OCI-LY3 (cell line): ENCODE results near the gene UQCC2.

ENCODE experiments used
- H2AFZ ChIP-seq: fragments of 200-600, 300-600 bp; shearing (Covaris generic); 2 replicates; pipeline ENCODE4 v1.6.0; 2014; ENCODE audit warnings: antibody characterized with exemption, low read depth, low read length
- H3K27ac ChIP-seq: fragments of 200-600, 300-600 bp; sonication (generic); 2 replicates; pipeline ENCODE4 v1.5.1; 2014; ENCODE audit warnings: mild to moderate bottlenecking, low read length, moderate library complexity, mixed read lengths
- H3K27me3 ChIP-seq: fragments of 200-600, 300-600 bp; sonication (generic); 2 replicates; pipeline ENCODE4 v1.6.1; 2014; ENCODE audit warnings: low read depth, low read length, mixed read lengths
- H3K36me3 ChIP-seq: fragments of 200-600, 300-600 bp; sonication (generic); replicated peaks from 2 replicates; pipeline ENCODE3; 2014; ENCODE audit warnings: low read depth, low read length, mixed read lengths
- H3K4me1 ChIP-seq: fragments of 300-600, 200-600 bp; sonication (generic); 2 replicates; pipeline ENCODE4 v1.6.1; 2014; ENCODE audit warnings: low read length, mixed read lengths
- H3K4me2 ChIP-seq: fragments of 200-600, 300-600 bp; sonication (generic); 2 replicates; pipeline ENCODE4 v1.6.1; 2014; ENCODE audit warnings: low read length, mixed read lengths
- H3K4me3 ChIP-seq: fragments of 300-600, 200-600 bp; sonication (generic); 2 replicates; pipeline ENCODE4 v1.5.1; 2014; ENCODE audit warnings: antibody characterized with exemption, mild to moderate bottlenecking, low read length, moderate library complexity
- H3K79me2 ChIP-seq: fragments of 300-600, 200-600 bp; shearing (Covaris generic); 2 replicates; pipeline ENCODE4 v1.6.1; 2014; ENCODE audit warnings: mild to moderate bottlenecking, low read length, mixed read lengths
- H3K9ac ChIP-seq: fragments of 300-600, 200-600 bp; shearing (Covaris generic); 2 replicates; pipeline ENCODE4 v1.6.0; 2014; ENCODE audit warnings: mild to moderate bottlenecking, low read length, moderate library complexity
- H3K9me3 ChIP-seq: fragments of 200-600, 300-600 bp; shearing (Covaris generic); 2 replicates; pipeline ENCODE4 v1.6.1; 2014; ENCODE audit warnings: low read length, mixed read lengths; ENCODE audit not compliant: insufficient read depth
- H4K20me1 ChIP-seq: fragments of 200-600, 300-600 bp; sonication (generic); 2 replicates; pipeline ENCODE4 v1.6.1; 2016; ENCODE audit warnings: low read length, mixed read lengths; ENCODE audit not compliant: insufficient read depth
- EZH2phosphoT487 ChIP-seq: fragments of 200-600 bp; shearing (Covaris generic); IDR thresholded peaks from 2 replicates; pipeline ENCODE4 v1.6.1; 2018; ENCODE audit warnings: antibody characterized with exemption, mixed run types, low read depth
- TF ChIP-seq, protein P1 (sequence below): fragments of 200-600, 300-600 bp; sonication (generic); IDR thresholded peaks from 2 replicates; pipeline ENCODE4 v1.5.1; 2014; ENCODE audit warnings: antibody characterized with exemption, low read length, low read depth

UQCC2 gene

GRCh38 chr6:33697845-33698244, 13.7 kb downstream of the UQCC2 start:
- no peak overlapping the region for H3K4me3 ChIP-seq
- no peak overlapping the region for H3K4me2 ChIP-seq
- no peaks in the 10 kb centered on the region for H3K27me3 ChIP-seq
- H3K79me2 ChIP-seq = no peaks in the 10 kb centered on the region
- H3K9ac ChIP-seq = no peak overlapping the region
- TF ChIP-seq, protein P1, sequence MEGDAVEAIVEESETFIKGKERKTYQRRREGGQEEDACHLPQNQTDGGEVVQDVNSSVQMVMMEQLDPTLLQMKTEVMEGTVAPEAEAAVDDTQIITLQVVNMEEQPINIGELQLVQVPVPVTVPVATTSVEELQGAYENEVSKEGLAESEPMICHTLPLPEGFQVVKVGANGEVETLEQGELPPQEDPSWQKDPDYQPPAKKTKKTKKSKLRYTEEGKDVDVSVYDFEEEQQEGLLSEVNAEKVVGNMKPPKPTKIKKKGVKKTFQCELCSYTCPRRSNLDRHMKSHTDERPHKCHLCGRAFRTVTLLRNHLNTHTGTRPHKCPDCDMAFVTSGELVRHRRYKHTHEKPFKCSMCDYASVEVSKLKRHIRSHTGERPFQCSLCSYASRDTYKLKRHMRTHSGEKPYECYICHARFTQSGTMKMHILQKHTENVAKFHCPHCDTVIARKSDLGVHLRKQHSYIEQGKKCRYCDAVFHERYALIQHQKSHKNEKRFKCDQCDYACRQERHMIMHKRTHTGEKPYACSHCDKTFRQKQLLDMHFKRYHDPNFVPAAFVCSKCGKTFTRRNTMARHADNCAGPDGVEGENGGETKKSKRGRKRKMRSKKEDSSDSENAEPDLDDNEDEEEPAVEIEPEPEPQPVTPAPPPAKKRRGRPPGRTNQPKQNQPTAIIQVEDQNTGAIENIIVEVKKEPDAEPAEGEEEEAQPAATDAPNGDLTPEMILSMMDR = no peak
- TF ChIP-seq EZH2phosphoT487 = no peak
- H3K9me3 ChIP-seq = no peaks in the 10 kb centered on the region
- H2AFZ ChIP-seq = no peak overlapping the region
- peaks cover 4% of the 10 kb centered on the region for H3K4me1 ChIP-seq
- H4K20me1 ChIP-seq = no peaks in the 10 kb centered on the region
- no peak overlapping the region for H3K27ac ChIP-seq
- H3K36me3 ChIP-seq = peaks cover 19% of the 10 kb centered on the region

GRCh38 chr6:33696548-33697518, 14.7 kb downstream of the UQCC2 start:
- Histone ChIP-seq H3K4me2 (no peak overlapping the region), H3K9ac (no peak overlapping the region), H3K27ac (no peak overlapping the region)

GRCh38 chr6:33696076-33696475, 15.4 kb downstream of the UQCC2 start:
- no peaks in the 10 kb centered on the region for H3K79me2 ChIP-seq
- TF ChIP-seq, protein P1 = no peak
- no peak for TF ChIP-seq EZH2phosphoT487
- H3K36me3 ChIP-seq = peaks cover 19% of the 10 kb centered on the region
- H3K4me3 ChIP-seq = no peak overlapping the region
- no peak overlapping the region for H3K9ac ChIP-seq
- H3K4me1 ChIP-seq = peaks cover 4% of the 10 kb centered on the region
- H3K4me2 ChIP-seq = no peak overlapping the region
- no peak overlapping the region for H2AFZ ChIP-seq
- no peaks in the 10 kb centered on the region for H3K27me3 ChIP-seq
- no peak overlapping the region for H3K27ac ChIP-seq
- H3K9me3 ChIP-seq = no peaks in the 10 kb centered on the region
- H4K20me1 ChIP-seq = no peaks in the 10 kb centered on the region

More at GRCh38 chr6:33696548-33697518, 14.7 kb downstream of the UQCC2 start:
- H3K9me3 ChIP-seq = no peaks in the 10 kb centered on the region
- H3K36me3 ChIP-seq = peaks cover 19% of the 10 kb centered on the region
- H3K27me3 ChIP-seq = no peaks in the 10 kb centered on the region
- H3K79me2 ChIP-seq = no peaks in the 10 kb centered on the region
- H3K4me1 ChIP-seq = peaks cover 4% of the 10 kb centered on the region
- no peak overlapping the region for H3K4me3 ChIP-seq
- TF ChIP-seq, protein P1 = no peak
- no peak for TF ChIP-seq EZH2phosphoT487
- H4K20me1 ChIP-seq = no peaks in the 10 kb centered on the region
- no peak overlapping the region for H2AFZ ChIP-seq

DNA sequence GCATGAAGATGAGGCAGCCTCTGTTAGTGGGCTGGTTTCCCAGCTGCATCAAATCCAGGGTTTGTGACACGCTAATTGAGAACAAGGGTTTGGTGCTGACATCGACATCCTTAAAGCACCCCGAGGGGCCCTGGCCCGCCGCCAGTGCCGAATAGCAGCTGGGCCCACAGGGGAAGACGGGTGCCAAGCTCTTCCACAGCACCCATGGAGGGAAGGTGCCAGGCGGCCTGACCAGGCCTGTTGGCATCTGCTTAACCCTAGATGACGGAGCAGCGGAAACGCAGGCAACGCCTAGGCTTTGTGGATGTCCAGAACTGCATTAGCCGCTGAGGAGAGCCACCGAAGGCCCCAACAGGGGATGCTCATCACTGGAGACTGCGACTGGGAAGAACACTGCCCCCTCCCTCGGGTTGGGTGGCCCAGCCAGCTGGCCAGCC, 16.0 kb downstream of the UQCC2 start:
- Histone ChIP-seq H3K4me2 (no peak overlapping the region), H3K9ac (no peak overlapping the region), H3K27ac (no peak overlapping the region), H4K20me1 (no peaks in the 10 kb centered on the region), H3K9me3 (no peaks in the 10 kb centered on the region), H3K79me2 (no peaks in the 10 kb centered on the region), H3K4me3 (no peak overlapping the region), H3K27me3 (no peaks in the 10 kb centered on the region), H3K4me1 (peaks cover 4% of the 10 kb centered on the region), H2AFZ (no peak overlapping the region), H3K36me3 (peaks cover 19% of the 10 kb centered on the region)
- TF ChIP-seq EZH2phosphoT487 = no peak
- TF ChIP-seq, protein P1 = no peak
